Vagina (tissue), 2 donors: Measurements from ENCODE around the gene DAGLA. TPM values are rescaled to one million over a fixed set of nuclear protein-coding genes. Genes with fewer than 3 reads are reported as not detected.

ENCODE experiments used
- DNase-seq, 2 donors: peaks; one replicate each; pipeline ENCODE4 v3.0.0-alpha.2; 2017; ENCODE audit errors: extremely low spot score in 2 of 2
- H3K27ac ChIP-seq: fragments of 200-600 bp; sonication (generic); one replicate; pipeline ENCODE4 v1.5.1; 2019
- H3K27me3 ChIP-seq: fragments of 200-600 bp; sonication (generic); one replicate; pipeline ENCODE4 v1.5.1; 2019
- H3K36me3 ChIP-seq, 2 donors: fragments of 200-600 bp; sonication (generic); one replicate each; pipeline ENCODE4 v1.5.1; 2017 to 2019
- H3K4me1 ChIP-seq: fragments of 200-600 bp; sonication (generic); one replicate; pipeline ENCODE4 v1.5.1; 2019
- H3K4me3 ChIP-seq, 2 donors: fragments of 200-600 bp; sonication (generic); 1 replicate in 1 of 2; 2 replicates in 1 of 2; pipeline ENCODE4 v1.5.1; 2016 to 2019
- H3K9me3 ChIP-seq: fragments of 200-600 bp; sonication (generic); one replicate; pipeline ENCODE4 v1.5.1; 2019
- CTCF ChIP-seq, 3 experiments: fragments of 450-650 bp in 2 of 3; fragments of 200-600 bp in 1 of 3; sonication (generic) in 1 of 3; IDR thresholded peaks; one replicate each; pipeline ENCODE4 v1.5.1; 2017 to 2019; ENCODE audit warnings: antibody characterized with exemption in 3 of 3, mild to moderate bottlenecking in 2 of 3, moderate library complexity in 2 of 3
- POLR2A ChIP-seq, 2 donors: fragments of 450-650 bp; IDR thresholded peaks; one replicate each; pipeline ENCODE4 v1.6.1; 2017; ENCODE audit warnings: antibody characterized with exemption in 2 of 2, mild to moderate bottlenecking in 2 of 2, moderate library complexity in 2 of 2
- POLR2AphosphoS5 ChIP-seq, 2 donors: sonication (generic); formaldehyde crosslinking; IDR thresholded peaks; one replicate each; pipeline ENCODE4 v1.9.0; 2017; ENCODE audit warnings: antibody characterized with exemption in 2 of 2, mild to moderate bottlenecking in 2 of 2, low read depth in 1 of 2; ENCODE audit not compliant: insufficient read depth in 1 of 2
- intact Hi-C: fragments of 100-400 bp; cut with DNase I; formaldehyde crosslinking; loops from one replicate; pipeline ENCODE4 v1.15.1; 2023
- total RNA-seq: library from RNA; depleted of rRNA; stranded (reverse); fragments of >200 nt; gene quantifications from one replicate; pipeline ENCODE4 v1.2.3, GENCODE V29; 2016

The DAGLA gene
- total RNA-seq, 1 donor from 2014 or later, result 1.5 TPM

- Histone ChIP-seq H3K9me3 (no peaks in the 10 kb centered on the region), H3K36me3 (peaks cover 0 to 22% of the 10 kb centered on the region in 2 donors), H3K4me3 (no peak overlapping the region), H3K4me1 (peaks cover 6% of the 10 kb centered on the region), H3K27me3 (no peaks in the 10 kb centered on the region), H3K27ac (no peak overlapping the region)
- intact Hi-C loops, result no loop called here
- DNase-seq, result no peak
- TF ChIP-seq POLR2AphosphoS5 (IDR thresholded peaks at IDR 0.05; ENCODE audit: insufficient read depth in 1 of 2, low read depth in 1 of 2), result no peak
- TF ChIP-seq POLR2A (IDR thresholded peaks at IDR 0.05), result no peak
- TF ChIP-seq CTCF (IDR thresholded peaks at IDR 0.05), result no peak
Observed at GRCh38 chr11:61782299-61782698, 102.1 kb downstream of the DAGLA start.

- TF ChIP-seq POLR2A (IDR thresholded peaks at IDR 0.05) (no peak), POLR2AphosphoS5 (IDR thresholded peaks at IDR 0.05; ENCODE audit: insufficient read depth in 1 of 2, low read depth in 1 of 2) (no peak), CTCF (IDR thresholded peaks at IDR 0.05) (no peak)
- no peak overlapping the region for H3K4me3 ChIP-seq
- intact Hi-C loops, result no loop called here
- H3K4me1 ChIP-seq, result peaks cover under 1% of the 10 kb centered on the region
- no peak for DNase-seq
- no peaks in the 10 kb centered on the region for H3K27me3 ChIP-seq
- no peaks in the 10 kb centered on the region for H3K9me3 ChIP-seq
- peaks cover 0 to 28% of the 10 kb centered on the region in 2 donors for H3K36me3 ChIP-seq
- no peak overlapping the region for H3K27ac ChIP-seq
Observed at GRCh38 chr11:61782841-61783240, 102.7 kb downstream of the DAGLA start.

GRCh38 chr11:61783717-61784505 lies 103.7 kb downstream of the DAGLA start:
- H3K27ac ChIP-seq, result no peak overlapping the region
- no peaks in the 10 kb centered on the region for H3K27me3 ChIP-seq
- no peaks in the 10 kb centered on the region for H3K9me3 ChIP-seq
- H3K4me1 ChIP-seq, result no peaks in the 10 kb centered on the region
- no peak overlapping the region for H3K4me3 ChIP-seq
- peaks cover 0 to 38% of the 10 kb centered on the region in 2 donors for H3K36me3 ChIP-seq
- no peak for DNase-seq
- TF ChIP-seq POLR2A (IDR thresholded peaks at IDR 0.05) (no peak), CTCF (IDR thresholded peaks at IDR 0.05) (no peak), POLR2AphosphoS5 (IDR thresholded peaks at IDR 0.05; ENCODE audit: insufficient read depth in 1 of 2, low read depth in 1 of 2) (no peak)
- intact Hi-C loops, result no loop called here

GRCh38 chr11:61784506-61784805 lies 104.3 kb downstream of the DAGLA start:
- no peak overlapping the region for H3K4me3 ChIP-seq
- no peaks in the 10 kb centered on the region for H3K27me3 ChIP-seq
- H3K36me3 ChIP-seq, result peaks cover 0 to 44% of the 10 kb centered on the region in 2 donors
- no peaks in the 10 kb centered on the region for H3K9me3 ChIP-seq
- no peak for TF ChIP-seq POLR2AphosphoS5 (IDR thresholded peaks at IDR 0.05; ENCODE audit: insufficient read depth in 1 of 2, low read depth in 1 of 2)
- no peak for TF ChIP-seq CTCF (IDR thresholded peaks at IDR 0.05)
- TF ChIP-seq POLR2A (IDR thresholded peaks at IDR 0.05), result no peak
- DNase-seq, result no peak
- intact Hi-C loops, result no loop called here
- H3K27ac ChIP-seq, result no peak overlapping the region
- H3K4me1 ChIP-seq, result no peaks in the 10 kb centered on the region

GRCh38 chr11:61785837-61786402 lies 105.7 kb downstream of the DAGLA start:
- no peak for TF ChIP-seq CTCF (IDR thresholded peaks at IDR 0.05)
- no peak for TF ChIP-seq POLR2A (IDR thresholded peaks at IDR 0.05)
- no peak for TF ChIP-seq POLR2AphosphoS5 (IDR thresholded peaks at IDR 0.05; ENCODE audit: insufficient read depth in 1 of 2, low read depth in 1 of 2)
- H3K27ac ChIP-seq, result no peak overlapping the region
- peaks cover 0 to 53% of the 10 kb centered on the region in 2 donors for H3K36me3 ChIP-seq
- peaks cover 11% of the 10 kb centered on the region for H3K4me1 ChIP-seq
- intact Hi-C loops, result loop anchor here (5.0 kb wide), 1 partner anchor 161 kb away; no protein-coding TSS in a partner anchor
- no peak overlapping the region for H3K4me3 ChIP-seq
- no peak for DNase-seq
- H3K27me3 ChIP-seq, result no peaks in the 10 kb centered on the region
- no peaks in the 10 kb centered on the region for H3K9me3 ChIP-seq
